NCI-H510A (cell line): ENCODE data around the gene AFM.

Source experiments
- DNase-seq: peaks from one replicate; lab custom pipeline; 2025; lab: John Stamatoyannopoulos, UW

Gene AFM, protein sequence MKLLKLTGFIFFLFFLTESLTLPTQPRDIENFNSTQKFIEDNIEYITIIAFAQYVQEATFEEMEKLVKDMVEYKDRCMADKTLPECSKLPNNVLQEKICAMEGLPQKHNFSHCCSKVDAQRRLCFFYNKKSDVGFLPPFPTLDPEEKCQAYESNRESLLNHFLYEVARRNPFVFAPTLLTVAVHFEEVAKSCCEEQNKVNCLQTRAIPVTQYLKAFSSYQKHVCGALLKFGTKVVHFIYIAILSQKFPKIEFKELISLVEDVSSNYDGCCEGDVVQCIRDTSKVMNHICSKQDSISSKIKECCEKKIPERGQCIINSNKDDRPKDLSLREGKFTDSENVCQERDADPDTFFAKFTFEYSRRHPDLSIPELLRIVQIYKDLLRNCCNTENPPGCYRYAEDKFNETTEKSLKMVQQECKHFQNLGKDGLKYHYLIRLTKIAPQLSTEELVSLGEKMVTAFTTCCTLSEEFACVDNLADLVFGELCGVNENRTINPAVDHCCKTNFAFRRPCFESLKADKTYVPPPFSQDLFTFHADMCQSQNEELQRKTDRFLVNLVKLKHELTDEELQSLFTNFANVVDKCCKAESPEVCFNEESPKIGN

GRCh38 chr4:73481358-73481757 lies at the start of gene AFM:
AFM (plus strand) TSS chr4:73481745; CDS start chr4:73481776, 31 bp downstream.
- no peak for DNase-seq

- no peak for DNase-seq
These were observed 49.8 kb upstream of the AFM start for GRCh38 chr4:73431813-73432168.

- DNase-seq: no peak
These were observed 49.2 kb upstream of the AFM start for GRCh38 chr4:73432169-73433000.

DNA sequence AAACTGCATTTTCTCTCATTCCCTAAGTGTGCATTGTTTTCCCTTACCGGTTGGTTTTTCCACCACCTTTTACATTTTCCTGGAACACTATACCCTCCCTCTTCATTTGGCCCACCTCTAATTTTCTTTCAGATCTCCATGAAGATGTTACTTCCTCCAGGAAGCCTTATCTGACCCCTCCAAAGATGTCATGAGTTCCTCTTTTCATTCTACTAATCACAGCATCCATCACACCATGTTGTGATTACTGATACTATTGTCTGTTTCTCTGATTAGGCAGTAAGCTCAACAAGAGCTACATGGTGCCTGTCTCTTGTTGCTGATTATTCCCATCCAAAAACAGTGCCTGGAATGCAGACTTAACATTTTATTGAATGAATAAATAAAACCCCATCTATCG lies 48.4 kb upstream of the AFM start:
- no peak for DNase-seq

DNA sequence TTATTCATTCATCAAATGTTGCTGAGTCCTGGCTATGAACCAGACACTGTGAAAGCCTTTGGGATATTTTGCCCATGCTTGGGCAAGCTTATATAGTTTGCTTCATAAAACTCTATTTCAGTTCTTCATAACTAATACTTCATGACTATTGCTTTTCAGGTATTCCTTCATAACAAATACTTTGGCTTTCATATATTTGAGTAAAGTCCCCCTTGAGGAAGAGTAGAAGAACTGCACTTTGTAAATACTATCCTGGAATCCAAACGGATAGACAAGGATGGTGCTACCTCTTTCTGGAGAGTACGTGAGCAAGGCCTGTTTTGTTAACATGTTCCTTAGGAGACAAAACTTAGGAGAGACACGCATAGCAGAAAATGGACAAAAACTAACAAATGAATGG lies 47.2 kb upstream of the AFM start:
- no peak for DNase-seq

- DNase-seq: no peak
These were observed 45.6 kb upstream of the AFM start, which contains the start of gene AFP for GRCh38 chr4:73435984-73436383. AFP (plus strand) TSS chr4:73436221; CDS start chr4:73436263, 42 bp downstream.

- no peak for DNase-seq
These were observed 44.6 kb upstream of the AFM start for GRCh38 chr4:73436674-73437557.

DNA sequence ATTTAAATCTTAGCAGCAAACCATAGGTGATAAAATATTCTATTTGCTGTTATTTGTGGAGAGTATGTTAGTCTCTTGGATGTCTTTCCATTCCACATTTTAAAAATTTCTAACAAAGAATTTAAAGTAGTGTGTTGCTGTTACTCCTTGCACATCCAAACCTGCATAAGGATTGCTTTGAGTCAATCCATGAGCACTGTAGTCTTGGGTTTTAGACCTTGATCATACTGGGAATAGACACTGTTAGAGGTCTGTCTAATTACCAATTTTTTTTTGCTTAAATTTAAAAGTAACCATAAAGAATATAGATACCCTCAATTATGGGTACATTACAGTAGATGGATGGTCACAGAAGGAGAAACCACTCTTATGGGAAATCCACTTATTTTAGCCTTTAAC lies 44.0 kb upstream of the AFM start:
- DNase-seq: no peak

DNA sequence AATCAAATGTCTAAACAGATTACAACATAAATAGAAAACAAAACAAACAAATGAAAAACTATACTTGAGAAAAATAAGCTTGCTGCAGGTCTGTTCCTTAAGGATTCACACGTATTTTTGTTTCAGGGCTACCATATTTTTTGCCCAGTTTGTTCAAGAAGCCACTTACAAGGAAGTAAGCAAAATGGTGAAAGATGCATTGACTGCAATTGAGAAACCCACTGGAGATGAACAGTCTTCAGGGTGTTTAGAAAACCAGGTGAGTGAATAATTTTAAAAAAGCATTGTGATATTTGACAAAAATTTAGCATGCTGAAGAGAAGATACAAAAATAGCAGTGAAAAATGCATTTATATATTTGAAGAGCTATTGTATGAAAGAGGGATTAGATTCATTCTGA lies 43.5 kb upstream of the AFM start:
- no peak for DNase-seq

- DNase-seq: no peak
These were observed 42.8 kb upstream of the AFM start for GRCh38 chr4:73438582-73439215.

- DNase-seq: no peak
These were observed 42.1 kb upstream of the AFM start for GRCh38 chr4:73439445-73439844.

- no peak for DNase-seq
These were observed 41.6 kb upstream of the AFM start for GRCh38 chr4:73439991-73440390.

GRCh38 chr4:73440653-73441052 lies 40.9 kb upstream of the AFM start:
- no peak for DNase-seq

DNA sequence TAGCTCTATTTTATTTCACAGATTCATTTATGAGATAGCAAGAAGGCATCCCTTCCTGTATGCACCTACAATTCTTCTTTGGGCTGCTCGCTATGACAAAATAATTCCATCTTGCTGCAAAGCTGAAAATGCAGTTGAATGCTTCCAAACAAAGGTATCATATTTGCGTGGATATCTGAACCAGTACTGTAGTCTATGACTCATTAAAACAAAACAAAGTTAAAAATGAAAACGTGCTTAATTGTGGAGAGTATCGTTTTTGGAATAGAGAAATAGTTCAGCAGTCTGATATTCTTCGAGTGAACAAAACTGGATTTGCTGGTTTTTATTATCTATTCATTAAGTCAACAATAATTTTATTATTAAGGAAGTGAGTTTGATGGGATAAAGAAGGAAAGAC lies 39.3 kb upstream of the AFM start:
- no peak for DNase-seq

GRCh38 chr4:73443224-73443623 lies 38.3 kb upstream of the AFM start:
- DNase-seq: no peak

DNA sequence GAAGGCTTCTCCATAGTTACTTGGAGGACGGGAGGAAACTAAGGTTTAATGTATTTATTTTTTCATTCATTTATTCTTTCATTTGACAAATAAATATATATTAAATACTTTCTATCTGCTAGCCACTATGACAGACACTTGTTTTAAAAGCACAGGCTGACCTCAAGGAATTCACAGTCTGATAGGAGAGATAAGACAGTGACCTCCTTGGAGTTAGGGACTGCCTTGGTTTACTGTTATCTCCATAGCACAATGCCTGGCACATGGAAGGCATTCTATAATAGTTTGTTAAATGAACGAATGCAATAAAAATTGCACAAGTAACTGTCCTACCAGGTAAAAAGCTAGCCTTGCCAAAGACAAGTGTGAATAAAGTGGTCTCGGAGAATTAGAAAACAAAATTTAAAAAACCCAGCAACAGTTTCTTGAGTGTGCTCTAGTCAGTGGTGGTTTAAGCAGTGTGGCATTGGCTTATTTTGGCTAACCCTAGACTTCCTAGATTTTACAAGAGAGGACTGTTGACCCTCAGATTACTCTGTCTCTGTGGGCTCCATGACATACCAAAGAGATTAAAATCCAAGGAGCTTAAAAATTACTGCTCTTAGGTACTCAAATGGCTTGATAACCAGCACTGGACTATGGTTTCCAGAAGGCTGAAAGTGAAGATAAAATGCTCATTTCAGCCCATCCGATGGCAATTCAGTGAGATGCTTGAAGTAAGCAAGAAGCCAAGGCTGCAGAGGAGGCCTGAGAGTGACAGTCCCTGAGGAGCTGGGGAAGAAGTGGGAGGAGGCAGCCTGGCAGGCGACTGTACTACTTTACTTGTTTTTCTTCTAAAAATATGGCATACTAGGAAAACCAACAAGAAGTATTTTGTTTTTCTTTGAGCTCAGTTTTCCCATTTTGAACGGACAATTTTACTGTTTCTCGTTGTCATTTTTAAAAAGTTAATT lies 35.9 kb upstream of the AFM start:
- no peak for DNase-seq

DNA sequence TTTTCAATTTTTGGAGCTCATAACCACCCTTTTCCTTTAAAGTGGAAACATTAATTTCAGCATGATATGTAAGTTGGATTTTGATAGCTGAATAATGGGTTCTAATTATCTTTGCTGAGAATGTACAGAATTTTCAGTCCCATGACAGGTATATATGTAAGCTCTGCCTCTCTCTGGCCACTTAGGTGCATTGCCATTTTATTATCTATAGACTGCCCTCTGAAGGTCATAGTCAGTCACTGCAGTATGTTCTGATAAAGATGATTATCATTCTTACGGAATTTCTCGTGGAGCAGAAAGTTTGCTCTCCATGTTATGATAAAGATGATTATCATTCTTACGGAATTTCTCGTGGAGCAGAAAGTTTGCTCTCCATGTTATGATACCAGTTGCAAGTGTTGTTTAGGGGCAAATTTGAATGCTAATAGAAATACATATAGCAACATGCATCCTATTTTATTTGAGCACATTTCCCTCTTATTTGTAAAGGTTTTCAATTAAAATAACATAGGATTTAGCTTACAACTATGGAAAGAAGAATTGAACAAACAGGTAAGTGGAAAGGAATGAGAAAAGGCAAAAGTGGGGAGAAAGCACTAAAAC lies 35.1 kb upstream of the AFM start:
- DNase-seq: peak; percentile 8

GRCh38 chr4:73447671-73448070 lies 33.9 kb upstream of the AFM start:
- DNase-seq: no peak

GRCh38 chr4:73448448-73449203 lies 32.9 kb upstream of the AFM start:
- DNase-seq: no peak
